Thyroid gland (tissue), 4 donors: ENCODE measurements around the gene GBGT1. TPM values are rescaled to one million over a fixed set of nuclear protein-coding genes. Genes with fewer than 3 reads are reported as not detected.

Experiments
- DNase-seq, 2 donors: peaks; one replicate each; pipeline ENCODE4 v3.0.0-alpha.2; 2019
- H3K27ac ChIP-seq, 3 donors: fragments of 200-600 bp; sonication (generic); 1 replicate in 2 of 3; 2 replicates in 1 of 3; pipeline ENCODE4 v1.5.1; 2016 to 2019; ENCODE audit warnings: mild to moderate bottlenecking in 1 of 3, moderate library complexity in 1 of 3
- H3K27me3 ChIP-seq: fragments of 200-600 bp; sonication (generic); one replicate; pipeline ENCODE4 v1.5.1; 2019
- H3K36me3 ChIP-seq, 2 donors: fragments of 200-600 bp; sonication (generic); one replicate each; pipeline ENCODE4 v1.5.1; 2016 to 2019
- H3K4me1 ChIP-seq, 2 donors: fragments of 200-600 bp; sonication (generic); one replicate each; pipeline ENCODE4 v1.5.1; 2017 to 2019
- H3K4me3 ChIP-seq, 3 donors: fragments of 200-600 bp; sonication (generic); replicated peaks in 1 of 3; 1 replicate in 2 of 3; 2 replicates in 1 of 3; pipeline ENCODE4 v1.5.1; 2016; ENCODE audit warnings: mild to moderate bottlenecking in 1 of 3
- H3K9me3 ChIP-seq: fragments of 200-600 bp; sonication (generic); one replicate; pipeline ENCODE4 v1.5.1; 2017
- CTCF ChIP-seq, 6 experiments: fragments of 200-600 bp in 3 of 6; fragments of 450-650 bp in 3 of 6; sonication (generic) in 3 of 6; IDR thresholded peaks; one replicate each; pipeline ENCODE4 v1.5.1; 2016 to 2019; ENCODE audit warnings: antibody characterized with exemption in 6 of 6, mild to moderate bottlenecking in 2 of 6, inconsistent platforms in 1 of 6, moderate library complexity in 1 of 6
- POLR2A ChIP-seq, 2 donors: fragments of 450-650 bp; IDR thresholded peaks; one replicate each; pipeline ENCODE4 v1.6.1; 2017; ENCODE audit warnings: antibody characterized with exemption in 2 of 2, mild to moderate bottlenecking in 2 of 2, moderate library complexity in 1 of 2
- WGBS, 2 donors: methylation state at CpG; one replicate each; pipeline ENCODE4 v1.1.5; 2017; 5-methylcytosine and 5-hydroxymethylcytosine counted together
- intact Hi-C: fragments of 100-400 bp; cut with DNase I; formaldehyde crosslinking; loops from one replicate; pipeline ENCODE4 v1.15.1; 2023
- total RNA-seq, 4 donors: library from RNA; depleted of rRNA; stranded (reverse); fragments of >200 nt; gene quantifications; one replicate each; pipeline ENCODE4 v1.2.3, GENCODE V29; 2016

The GBGT1 gene
- total RNA-seq, 4 donors from 2014 or later = 21.4 to 45.0 (median 25.1) TPM

GRCh38 chr9:133139246-133140173 lies 24.2 kb downstream of the GBGT1 start:
- H3K27me3 ChIP-seq = no peaks in the 10 kb centered on the region
- H3K4me3 ChIP-seq = no peak overlapping the region
- no peaks in the 10 kb centered on the region for H3K9me3 ChIP-seq
- DNase-seq = no peak
- no peak for TF ChIP-seq POLR2A (IDR thresholded peaks at IDR 0.05)
- intact Hi-C loops = loop anchor here (10.0 kb wide), 1 partner anchor 95 kb away; no protein-coding TSS in a partner anchor
- WGBS, 2 donors = 83 to 91% methylated on average over 10 to 19 of the region's 24 CpGs
- H3K36me3 ChIP-seq = no peaks in the 10 kb centered on the region
- no peak overlapping the region for H3K27ac ChIP-seq
- H3K4me1 ChIP-seq = peaks cover 36 to 79% of the 10 kb centered on the region in 2 donors

- intact Hi-C loops = no loop called here
- DNase-seq = peak; percentile 84 to 90
- Histone ChIP-seq H3K36me3 (no peaks in the 10 kb centered on the region), H3K27me3 (no peaks in the 10 kb centered on the region), H3K27ac (peak overlapping the region; percentile 35 to 75 (median 58)), H3K4me1 (peaks cover 46 to 81% of the 10 kb centered on the region in 2 donors), H3K4me3 (no peak overlapping the region), H3K9me3 (no peaks in the 10 kb centered on the region)
- WGBS, 2 donors = 69 to 82% methylated on average over 8 to 9 of the region's 16 CpGs
- TF ChIP-seq CTCF (IDR thresholded peaks at IDR 0.05) (no peak), POLR2A (IDR thresholded peaks at IDR 0.05) (no peak)
Measured at GRCh38 chr9:133137451-133138231, 26.1 kb downstream of the GBGT1 start.

GRCh38 chr9:133135146-133135745 lies 28.5 kb downstream of the GBGT1 start:
- WGBS, 2 donors = 0 to 18% methylated on average over 1 to 4 of the region's 8 CpGs
- DNase-seq = peak; percentile 80 to 86
- intact Hi-C loops = no loop called here
- TF ChIP-seq CTCF (IDR thresholded peaks at IDR 0.05) (no peak), POLR2A (IDR thresholded peaks at IDR 0.05) (no peak)
- H3K4me3 ChIP-seq = no peak overlapping the region
- H3K27me3 ChIP-seq = no peaks in the 10 kb centered on the region
- H3K36me3 ChIP-seq = no peaks in the 10 kb centered on the region
- peak overlapping the region; percentile 75 to 92 (median 83) for H3K27ac ChIP-seq
- peaks cover 47 to 80% of the 10 kb centered on the region in 2 donors for H3K4me1 ChIP-seq
- no peaks in the 10 kb centered on the region for H3K9me3 ChIP-seq

- no peak for DNase-seq
- TF ChIP-seq POLR2A (IDR thresholded peaks at IDR 0.05) (no peak), CTCF (IDR thresholded peaks at IDR 0.05) (no peak)
- intact Hi-C loops = no loop called here
- H3K27ac ChIP-seq = peak overlapping the region; percentile 75 to 92 (median 83)
- no peak overlapping the region for H3K4me3 ChIP-seq
- 70 to 82% methylated on average over 10 to 11 of the region's 11 CpGs for WGBS, 2 donors
- peaks cover 54 to 82% of the 10 kb centered on the region in 2 donors for H3K4me1 ChIP-seq
- no peaks in the 10 kb centered on the region for H3K36me3 ChIP-seq
- H3K27me3 ChIP-seq = no peaks in the 10 kb centered on the region
- H3K9me3 ChIP-seq = no peaks in the 10 kb centered on the region
Measured at GRCh38 chr9:133134388-133135145, 29.1 kb downstream of the GBGT1 start.
